GM18505 (cell line): Measurements from ENCODE around the gene SASH1.

ENCODE experiments used
- ATAC-seq: cut with Tn5 transposase; IDR thresholded peaks from one replicate; pipeline ENCODE4 v1.9.1; 2021; ENCODE audit not compliant: unreplicated experiment
- POLR2A ChIP-seq: IDR thresholded peaks from 4 replicates; pipeline ENCODE4 v1.6.1; 2011; ENCODE audit warnings: borderline replicate concordance; ENCODE audit not compliant: insufficient read depth, insufficient read length; ENCODE audit errors: extremely low read depth

SASH1 gene

DNA sequence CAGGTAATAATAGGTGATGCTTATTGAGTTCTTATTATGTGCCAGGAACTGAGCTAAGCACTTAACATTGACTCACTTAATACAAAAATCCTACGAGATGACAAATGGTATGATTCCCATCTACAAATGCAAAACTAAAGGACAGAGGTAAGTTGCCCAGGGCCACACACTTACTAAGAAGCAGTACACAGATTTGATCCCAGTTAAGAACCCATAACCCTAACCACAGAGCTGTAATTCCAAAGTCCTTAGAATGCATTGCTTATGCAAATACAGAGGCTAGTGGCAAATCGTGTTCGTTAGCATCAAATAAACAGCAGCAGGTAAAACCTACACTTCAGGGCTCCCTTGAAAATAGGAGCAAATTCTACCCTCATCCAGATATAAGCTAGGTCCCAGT is 104.0 kb downstream of the SASH1 start:
- no peak for ATAC-seq
- TF ChIP-seq POLR2A, result no peak

GRCh38 chr6:148447521-148448230 is 105.0 kb downstream of the SASH1 start:
- no peak for TF ChIP-seq POLR2A
- no peak for ATAC-seq

DNA sequence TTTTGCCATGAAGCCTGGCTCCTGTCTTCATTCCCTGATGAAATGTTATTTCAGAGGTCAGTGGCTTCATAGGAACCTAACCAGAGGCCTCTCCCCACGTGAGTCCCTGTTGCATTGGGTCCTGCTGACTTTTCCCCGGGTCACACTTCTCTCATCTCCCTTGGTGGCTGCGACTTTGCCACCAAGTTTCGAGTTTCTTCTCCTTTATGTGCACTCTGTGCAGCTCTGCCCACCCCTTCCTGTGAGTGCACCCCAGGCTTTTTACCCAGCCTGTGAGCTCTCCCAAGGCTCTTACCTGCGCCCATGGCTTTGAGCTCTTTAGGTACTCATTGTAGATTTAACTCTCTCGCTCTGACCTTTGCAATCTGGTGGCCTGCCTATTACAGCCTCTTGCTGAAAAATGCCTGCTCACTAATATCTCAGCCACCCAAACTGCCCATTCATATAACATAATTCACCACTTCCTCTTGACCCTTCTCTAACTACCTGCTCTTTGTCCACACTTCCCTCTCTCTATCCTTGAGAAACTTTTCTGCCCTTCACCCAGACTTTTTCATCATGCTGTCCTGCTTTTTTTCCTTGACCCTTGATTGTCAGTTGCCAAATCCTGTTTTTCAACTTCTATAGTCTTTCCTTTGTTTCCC is 105.9 kb downstream of the SASH1 start:
- ATAC-seq, result no peak
- no peak for TF ChIP-seq POLR2A

GRCh38 chr6:148450866-148451265 is 108.2 kb downstream of the SASH1 start:
- ATAC-seq, result no peak
- no peak for TF ChIP-seq POLR2A

GRCh38 chr6:148451690-148452089 is 109.1 kb downstream of the SASH1 start:
- no peak for ATAC-seq
- no peak for TF ChIP-seq POLR2A

GRCh38 chr6:148452876-148453275 is 110.2 kb downstream of the SASH1 start:
- no peak for TF ChIP-seq POLR2A
- no peak for ATAC-seq

GRCh38 chr6:148453906-148454305 is 111.3 kb downstream of the SASH1 start:
- no peak for TF ChIP-seq POLR2A

DNA sequence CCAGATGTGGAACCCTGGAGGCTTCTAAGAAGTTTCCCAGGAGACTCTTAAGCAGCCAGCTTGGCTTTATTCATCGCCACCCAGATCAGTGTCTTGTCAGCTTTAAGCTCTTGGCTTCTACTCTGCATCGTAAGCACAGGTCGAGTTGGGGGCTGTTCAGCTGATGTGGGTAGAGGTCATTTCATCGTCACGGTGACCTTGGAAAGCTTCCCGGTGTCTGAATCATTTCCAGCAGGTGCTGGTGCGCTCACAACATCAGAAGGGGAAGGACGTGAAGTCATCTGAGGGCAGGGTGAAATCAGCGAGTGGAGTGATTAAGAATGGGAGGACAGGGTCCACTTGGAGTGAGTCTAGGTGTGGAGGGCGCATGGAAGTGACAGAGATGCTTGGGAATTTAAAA is 112.6 kb downstream of the SASH1 start:
- no peak for TF ChIP-seq POLR2A
- ATAC-seq, result no peak

More at GRCh38 chr6:148453906-148454305, 111.3 kb downstream of the SASH1 start:
- no peak for ATAC-seq

DNA sequence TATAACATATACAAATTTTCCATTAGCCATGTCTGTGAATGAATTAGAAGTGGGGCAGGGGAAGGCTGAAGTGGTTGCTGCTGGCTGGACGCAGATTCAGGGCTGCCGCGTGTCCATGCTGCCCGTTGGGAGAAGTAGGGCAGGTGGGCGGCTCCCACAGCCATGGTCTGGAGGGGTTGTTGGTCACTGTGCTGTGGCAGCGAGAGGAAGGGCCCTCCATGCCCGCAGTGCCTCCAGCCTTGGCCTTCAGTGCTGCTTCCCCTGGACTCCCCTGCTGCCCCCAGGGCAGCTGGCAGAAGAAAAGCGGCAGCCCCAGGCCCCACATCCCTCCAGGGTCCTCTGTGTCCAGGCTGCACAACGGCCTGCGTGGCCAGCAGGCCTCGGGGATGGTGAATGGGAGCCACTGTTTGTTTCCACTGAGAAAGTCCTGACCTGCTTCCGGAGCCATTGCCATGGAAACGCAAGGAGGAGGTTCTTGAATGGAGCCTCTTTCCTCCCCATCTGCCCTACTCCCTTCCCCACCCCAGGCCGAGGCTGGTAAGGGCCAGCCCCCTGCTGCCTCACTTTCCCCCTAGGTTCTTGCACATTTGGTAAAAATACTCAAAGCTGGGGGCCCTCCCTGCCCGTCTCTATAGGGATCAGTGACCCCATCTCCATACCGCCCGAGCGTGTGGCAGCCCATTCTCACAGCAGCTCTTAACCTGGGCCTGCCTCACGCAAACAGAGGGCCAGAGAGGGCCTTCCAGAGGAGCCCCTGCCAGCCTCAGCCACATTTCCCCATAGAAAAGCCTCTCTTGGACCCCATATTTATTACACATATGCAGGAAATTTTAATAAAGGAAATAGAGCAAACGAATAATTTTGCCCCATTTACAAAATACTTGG is 113.3 kb downstream of the SASH1 start:
- TF ChIP-seq POLR2A, result no peak
- no peak for ATAC-seq

DNA sequence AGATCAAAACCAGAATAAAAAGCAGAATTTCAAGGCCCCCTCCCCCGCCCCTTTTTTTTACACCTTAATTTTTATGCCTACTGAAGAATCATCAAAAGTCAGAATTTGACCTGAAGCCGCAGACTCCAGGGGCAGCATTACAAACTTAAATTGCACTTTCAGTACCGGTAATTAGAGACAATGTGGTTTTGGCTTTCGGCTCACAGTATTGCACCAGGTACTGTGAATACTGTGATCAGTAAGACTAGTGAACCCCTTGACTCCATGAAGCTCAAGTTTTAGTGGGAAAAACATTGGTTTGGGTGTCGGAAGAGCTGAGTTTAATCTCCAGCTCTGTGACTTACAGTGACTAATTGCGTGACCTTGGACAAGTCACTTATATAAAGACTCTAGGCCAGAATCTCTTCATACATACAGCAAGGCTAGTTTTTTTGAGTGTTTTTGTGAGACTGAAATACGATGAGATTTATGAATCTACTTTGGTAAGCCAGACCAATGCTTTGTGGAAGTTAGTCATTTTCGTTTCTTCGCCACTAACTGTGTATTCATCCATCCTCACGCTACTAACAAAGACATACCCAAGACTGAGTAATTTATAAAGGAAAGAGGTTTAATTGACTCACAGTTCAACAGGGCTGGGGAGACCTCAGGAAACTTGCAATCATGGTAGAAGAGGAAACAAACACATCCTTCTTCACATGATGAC is 114.7 kb downstream of the SASH1 start:
- no peak for TF ChIP-seq POLR2A
- no peak for ATAC-seq

GRCh38 chr6:148457843-148458159 is 115.2 kb downstream of the SASH1 start:
- no peak for ATAC-seq
- no peak for TF ChIP-seq POLR2A

DNA sequence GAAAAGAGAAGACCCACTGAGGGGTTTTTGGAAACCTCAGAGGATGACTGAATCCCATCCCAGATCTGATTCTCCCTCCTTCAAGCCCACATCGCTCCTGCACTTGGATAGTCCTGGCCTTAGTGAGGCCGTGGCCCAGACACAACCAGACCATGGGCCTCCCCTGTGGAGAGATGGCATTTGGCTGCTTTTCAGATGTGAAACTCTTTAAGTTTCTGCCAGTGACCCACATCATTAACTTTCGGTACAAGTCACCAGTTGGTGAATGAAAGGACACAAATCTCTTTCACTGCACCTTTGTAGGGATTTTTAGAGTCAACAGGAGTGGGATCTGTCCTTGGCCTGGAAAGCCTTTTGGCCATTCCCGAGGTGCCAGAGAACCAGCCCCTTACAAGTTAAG is 116.6 kb downstream of the SASH1 start:
- ATAC-seq, result no peak
- no peak for TF ChIP-seq POLR2A
